Transverse colon (tissue), 4 donors: ENCODE results near the gene SPIRE1.

Experiments
- EP300 ChIP-seq: sonication (generic); formaldehyde crosslinking; IDR thresholded peaks from one replicate; pipeline ENCODE4 v1.6.1; 2017; ENCODE audit warnings: antibody characterized with exemption, low read depth
- POLR2A ChIP-seq: fragments of 450-650 bp; IDR thresholded peaks from one replicate; pipeline ENCODE4 v1.6.1; 2016; ENCODE audit warnings: antibody characterized with exemption, mild to moderate bottlenecking, moderate library complexity
- POLR2AphosphoS5 ChIP-seq, 3 donors: sonication (generic); formaldehyde crosslinking; IDR thresholded peaks; one replicate each; pipeline ENCODE4 v1.6.1; 2016; ENCODE audit warnings: antibody characterized with exemption in 3 of 3
- TF ChIP-seq, protein P1 (sequence below), 5 experiments: fragments of 200-600 bp in 3 of 5; fragments of 450-650 bp in 2 of 5; sonication (generic) in 3 of 5; IDR thresholded peaks; 1 replicate in 2 of 5; 2 replicates in 3 of 5; pipeline ENCODE4 v1.5.1; 2016 to 2017; ENCODE audit warnings: antibody characterized with exemption in 5 of 5, inconsistent platforms in 3 of 5, mild to moderate bottlenecking in 2 of 5, moderate library complexity in 1 of 5

DNA sequence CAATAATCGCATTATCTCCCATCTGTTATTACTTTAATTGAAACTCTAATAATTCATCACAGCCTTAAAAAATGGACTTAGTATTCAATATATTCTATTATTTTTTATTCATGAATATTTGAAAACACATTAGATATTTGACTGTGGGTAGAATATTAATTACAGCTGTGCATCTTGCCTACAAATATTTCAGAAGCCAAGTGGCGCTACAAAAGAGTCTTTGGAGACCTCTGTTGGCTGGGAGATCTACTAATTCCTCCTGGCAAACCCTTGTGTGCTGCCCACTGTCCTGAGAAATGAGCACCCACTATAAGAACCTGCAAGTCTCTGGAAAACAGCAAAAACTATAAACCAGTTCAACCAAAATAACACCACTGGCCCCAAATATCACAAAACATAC, 195.7 kb downstream of the SPIRE1 start:
- TF ChIP-seq, protein P1, sequence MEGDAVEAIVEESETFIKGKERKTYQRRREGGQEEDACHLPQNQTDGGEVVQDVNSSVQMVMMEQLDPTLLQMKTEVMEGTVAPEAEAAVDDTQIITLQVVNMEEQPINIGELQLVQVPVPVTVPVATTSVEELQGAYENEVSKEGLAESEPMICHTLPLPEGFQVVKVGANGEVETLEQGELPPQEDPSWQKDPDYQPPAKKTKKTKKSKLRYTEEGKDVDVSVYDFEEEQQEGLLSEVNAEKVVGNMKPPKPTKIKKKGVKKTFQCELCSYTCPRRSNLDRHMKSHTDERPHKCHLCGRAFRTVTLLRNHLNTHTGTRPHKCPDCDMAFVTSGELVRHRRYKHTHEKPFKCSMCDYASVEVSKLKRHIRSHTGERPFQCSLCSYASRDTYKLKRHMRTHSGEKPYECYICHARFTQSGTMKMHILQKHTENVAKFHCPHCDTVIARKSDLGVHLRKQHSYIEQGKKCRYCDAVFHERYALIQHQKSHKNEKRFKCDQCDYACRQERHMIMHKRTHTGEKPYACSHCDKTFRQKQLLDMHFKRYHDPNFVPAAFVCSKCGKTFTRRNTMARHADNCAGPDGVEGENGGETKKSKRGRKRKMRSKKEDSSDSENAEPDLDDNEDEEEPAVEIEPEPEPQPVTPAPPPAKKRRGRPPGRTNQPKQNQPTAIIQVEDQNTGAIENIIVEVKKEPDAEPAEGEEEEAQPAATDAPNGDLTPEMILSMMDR (IDR thresholded peaks at IDR 0.05) = no peak
- TF ChIP-seq POLR2A (no peak), EP300 (no peak), POLR2AphosphoS5 (IDR thresholded peaks at IDR 0.05) (no peak)
